ENCODE results near the gene IQSEC2.

DNA sequence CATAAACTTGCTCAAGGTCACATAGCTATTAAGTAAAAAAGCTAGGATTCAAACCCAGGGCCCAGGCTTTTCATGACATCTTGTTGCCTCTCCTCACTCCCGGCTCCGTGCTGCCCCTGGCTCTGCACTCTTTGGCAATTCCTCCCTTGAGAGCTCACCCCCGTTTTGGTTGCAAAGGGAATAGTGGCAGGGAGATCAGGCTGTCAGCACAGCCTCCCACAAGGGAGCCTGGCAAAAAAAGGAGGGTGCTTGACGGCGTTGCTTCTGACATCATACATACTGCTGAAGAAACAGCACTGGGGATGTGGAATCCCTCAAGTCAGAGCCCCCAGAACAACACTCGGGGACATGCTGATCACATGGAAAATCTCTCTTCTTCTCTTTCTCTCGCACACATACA lies 20.5 kb downstream of the IQSEC2 start:
- TF ChIP-seq, protein P1, sequence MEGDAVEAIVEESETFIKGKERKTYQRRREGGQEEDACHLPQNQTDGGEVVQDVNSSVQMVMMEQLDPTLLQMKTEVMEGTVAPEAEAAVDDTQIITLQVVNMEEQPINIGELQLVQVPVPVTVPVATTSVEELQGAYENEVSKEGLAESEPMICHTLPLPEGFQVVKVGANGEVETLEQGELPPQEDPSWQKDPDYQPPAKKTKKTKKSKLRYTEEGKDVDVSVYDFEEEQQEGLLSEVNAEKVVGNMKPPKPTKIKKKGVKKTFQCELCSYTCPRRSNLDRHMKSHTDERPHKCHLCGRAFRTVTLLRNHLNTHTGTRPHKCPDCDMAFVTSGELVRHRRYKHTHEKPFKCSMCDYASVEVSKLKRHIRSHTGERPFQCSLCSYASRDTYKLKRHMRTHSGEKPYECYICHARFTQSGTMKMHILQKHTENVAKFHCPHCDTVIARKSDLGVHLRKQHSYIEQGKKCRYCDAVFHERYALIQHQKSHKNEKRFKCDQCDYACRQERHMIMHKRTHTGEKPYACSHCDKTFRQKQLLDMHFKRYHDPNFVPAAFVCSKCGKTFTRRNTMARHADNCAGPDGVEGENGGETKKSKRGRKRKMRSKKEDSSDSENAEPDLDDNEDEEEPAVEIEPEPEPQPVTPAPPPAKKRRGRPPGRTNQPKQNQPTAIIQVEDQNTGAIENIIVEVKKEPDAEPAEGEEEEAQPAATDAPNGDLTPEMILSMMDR (IDR thresholded peaks at IDR 0.05): no peak
- no peak for TF ChIP-seq EZH2 (IDR thresholded peaks at IDR 0.05; ENCODE audit: borderline replicate concordance, insufficient read depth, low read depth, low read length, poor library complexity, severe bottlenecking)
